Muscle layer of colon (tissue), 2 donors: Measurements from ENCODE around the gene ADAMTSL5.

Source experiments
- H3K27ac ChIP-seq: one replicate; pipeline ENCODE4 v1.7.0; 2013; ENCODE audit warnings: low read depth, mild to moderate bottlenecking, low read length, moderate library complexity
- H3K27me3 ChIP-seq, 2 donors: one replicate each; pipeline ENCODE4 v1.7.0; 2013; ENCODE audit warnings: low read length in 2 of 2, mild to moderate bottlenecking in 2 of 2; ENCODE audit not compliant: insufficient read depth in 2 of 2, control insufficient read depth in 1 of 2
- H3K36me3 ChIP-seq: one replicate; pipeline ENCODE4 v1.7.0; 2013; ENCODE audit warnings: mild to moderate bottlenecking, low read length; ENCODE audit not compliant: insufficient read depth
- H3K4me1 ChIP-seq: one replicate; pipeline ENCODE4 v1.7.0; 2013; ENCODE audit warnings: mild to moderate bottlenecking, low read length; ENCODE audit not compliant: insufficient read depth
- H3K4me3 ChIP-seq, 2 donors: one replicate each; pipeline ENCODE4 v1.7.0; 2013; ENCODE audit warnings: low read length in 2 of 2, low read depth in 1 of 2, mild to moderate bottlenecking in 1 of 2, moderate library complexity in 1 of 2
- H3K9ac ChIP-seq: one replicate; pipeline ENCODE4 v1.7.0; 2013; ENCODE audit warnings: low read length
- H3K9me3 ChIP-seq: one replicate; pipeline ENCODE4 v1.7.0; 2013; ENCODE audit warnings: mild to moderate bottlenecking, low read length
- donor health status: abdominal sarcoma.
- donor health status: Adenocarcinoma of cecum.

The ADAMTSL5 gene

GRCh38 chr19:1512671-1513498 lies at the start of gene ADAMTSL5:
TSS of gene ADAMTSL5 (minus strand) at chr19:1513019. CDS start at chr19:1510943, 2,076 bp downstream.
- no peaks in the 10 kb centered on the region for H3K36me3 ChIP-seq
- peak within 1 kb of the TSS; percentile 32 to 35 for H3K4me3 ChIP-seq
- no peaks in the 10 kb centered on the region for H3K4me1 ChIP-seq
- H3K9me3 ChIP-seq: no peaks in the 10 kb centered on the region
- no peak within 1 kb of the TSS for H3K9ac ChIP-seq
- H3K27me3 ChIP-seq: peaks cover 0 to 55% of the 10 kb centered on the region in 2 donors
- H3K27ac ChIP-seq: no peak within 1 kb of the TSS

GRCh38 chr19:1561236-1561842 lies 48.5 kb upstream of the ADAMTSL5 start:
- H3K27me3 ChIP-seq: no peaks in the 10 kb centered on the region
- H3K9me3 ChIP-seq: no peaks in the 10 kb centered on the region
- no peaks in the 10 kb centered on the region for H3K4me1 ChIP-seq
- no peak overlapping the region for H3K4me3 ChIP-seq
- no peak overlapping the region for H3K27ac ChIP-seq
- no peak overlapping the region for H3K9ac ChIP-seq
- H3K36me3 ChIP-seq: no peaks in the 10 kb centered on the region

GRCh38 chr19:1560286-1560882 lies 47.6 kb upstream of the ADAMTSL5 start:
- Histone ChIP-seq H3K9me3 (no peaks in the 10 kb centered on the region), H3K9ac (no peak overlapping the region), H3K4me3 (no peak overlapping the region), H3K27ac (no peak overlapping the region), H3K4me1 (no peaks in the 10 kb centered on the region), H3K27me3 (no peaks in the 10 kb centered on the region), H3K36me3 (no peaks in the 10 kb centered on the region)

- Histone ChIP-seq H3K9me3 (no peaks in the 10 kb centered on the region), H3K36me3 (no peaks in the 10 kb centered on the region), H3K9ac (no peak overlapping the region), H3K27ac (no peak overlapping the region), H3K4me1 (no peaks in the 10 kb centered on the region), H3K4me3 (no peak overlapping the region), H3K27me3 (no peaks in the 10 kb centered on the region)
These were observed 45.7 kb upstream of the ADAMTSL5 start for GRCh38 chr19:1558552-1558951.

- no peak overlapping the region for H3K9ac ChIP-seq
- no peak overlapping the region for H3K27ac ChIP-seq
- no peaks in the 10 kb centered on the region for H3K36me3 ChIP-seq
- H3K4me3 ChIP-seq: no peak overlapping the region
- no peaks in the 10 kb centered on the region for H3K9me3 ChIP-seq
- H3K27me3 ChIP-seq: no peaks in the 10 kb centered on the region
- no peaks in the 10 kb centered on the region for H3K4me1 ChIP-seq
These were observed 43.7 kb upstream of the ADAMTSL5 start for GRCh38 chr19:1556390-1557070.

GRCh38 chr19:1555487-1556389 lies 42.9 kb upstream of the ADAMTSL5 start:
- no peaks in the 10 kb centered on the region for H3K4me1 ChIP-seq
- no peak overlapping the region for H3K4me3 ChIP-seq
- no peak overlapping the region for H3K27ac ChIP-seq
- H3K9me3 ChIP-seq: no peaks in the 10 kb centered on the region
- H3K27me3 ChIP-seq: no peaks in the 10 kb centered on the region
- H3K36me3 ChIP-seq: no peaks in the 10 kb centered on the region
- H3K9ac ChIP-seq: no peak overlapping the region

GRCh38 chr19:1554968-1555367 lies 42.1 kb upstream of the ADAMTSL5 start:
- H3K4me1 ChIP-seq: no peaks in the 10 kb centered on the region
- H3K4me3 ChIP-seq: no peak overlapping the region
- no peaks in the 10 kb centered on the region for H3K36me3 ChIP-seq
- no peaks in the 10 kb centered on the region for H3K27me3 ChIP-seq
- no peak overlapping the region for H3K9ac ChIP-seq
- H3K27ac ChIP-seq: no peak overlapping the region
- H3K9me3 ChIP-seq: no peaks in the 10 kb centered on the region

- H3K4me3 ChIP-seq: no peak overlapping the region
- H3K4me1 ChIP-seq: no peaks in the 10 kb centered on the region
- H3K9ac ChIP-seq: no peak overlapping the region
- no peaks in the 10 kb centered on the region for H3K36me3 ChIP-seq
- H3K27me3 ChIP-seq: no peaks in the 10 kb centered on the region
- H3K9me3 ChIP-seq: no peaks in the 10 kb centered on the region
- no peak overlapping the region for H3K27ac ChIP-seq
These were observed 40.6 kb upstream of the ADAMTSL5 start for GRCh38 chr19:1553415-1553814.

- Histone ChIP-seq H3K27me3 (peaks cover 0 to 2% of the 10 kb centered on the region in 2 donors), H3K9me3 (no peaks in the 10 kb centered on the region), H3K9ac (no peak overlapping the region), H3K4me1 (no peaks in the 10 kb centered on the region), H3K27ac (no peak overlapping the region), H3K36me3 (no peaks in the 10 kb centered on the region), H3K4me3 (no peak overlapping the region)
These were observed 38.5 kb upstream of the ADAMTSL5 start for GRCh38 chr19:1551068-1552040.
